HepG2 (cell line): Measurements from ENCODE around the gene PPP4R3A. TPM values are rescaled to one million over a fixed set of nuclear protein-coding genes. Genes with fewer than 3 reads are reported as not detected.

Source experiments
- ARNT ChIP-seq: fragments of 450-650 bp; IDR thresholded peaks from 2 replicates; pipeline ENCODE4 v1.6.1; 2017
- CBX1 ChIP-seq: IDR thresholded peaks from one replicate; pipeline ENCODE4 v1.6.1; 2016; ENCODE audit warnings: antibody characterized with exemption, low read depth
- CENPX ChIP-seq: sonication (generic); formaldehyde crosslinking; IDR thresholded peaks from 2 replicates; pipeline ENCODE4 v1.9.0; 2021; ENCODE audit warnings: mild to moderate bottlenecking, missing genetic modification reagents, moderate library complexity
- DMAP1 ChIP-seq: IDR thresholded peaks from 2 replicates; pipeline ENCODE4 v1.6.1; 2016
- ELF3 ChIP-seq: IDR thresholded peaks from 2 replicates; pipeline ENCODE4 v1.6.1; 2016; ENCODE audit warnings: missing genetic modification reagents, missing compliant biosample characterization
- ETV5 ChIP-seq: IDR thresholded peaks from 2 replicates; pipeline ENCODE4 v1.6.1; 2018; ENCODE audit warnings: missing biosample characterization, missing genetic modification reagents, inconsistent platforms, borderline replicate concordance
- HOXA5 ChIP-seq: sonication (generic); formaldehyde crosslinking; IDR thresholded peaks from 2 replicates; pipeline ENCODE4 v1.4.0; 2020; ENCODE audit warnings: missing genetic modification reagents
- ISX ChIP-seq: sonication (generic); formaldehyde crosslinking; conservative IDR thresholded peaks from 2 replicates; pipeline ENCODE4 v1.5.0; 2020; ENCODE audit warnings: missing genetic modification reagents
- JUN ChIP-seq: sonication (generic); formaldehyde crosslinking; IDR thresholded peaks from 2 replicates; pipeline ENCODE4 v1.4.0; 2020; ENCODE audit warnings: mild to moderate bottlenecking, missing genetic modification reagents
- NFRKB ChIP-seq: fragments of 450-650 bp; IDR thresholded peaks from 2 replicates; pipeline ENCODE4 v1.6.1; 2017
- RAD21 ChIP-seq: fragments of 450-650 bp; formaldehyde crosslinking; IDR thresholded peaks from 2 replicates; pipeline ENCODE4 v1.5.0; 2020; ENCODE audit warnings: mild to moderate bottlenecking
- RCOR2 ChIP-seq: IDR thresholded peaks from 2 replicates; pipeline ENCODE4 v1.6.1; 2016; ENCODE audit warnings: missing biosample characterization, missing genetic modification reagents
- SALL2 ChIP-seq: sonication (generic); formaldehyde crosslinking; IDR thresholded peaks from 2 replicates; pipeline ENCODE4 v1.8.1; 2023; ENCODE audit warnings: mild to moderate bottlenecking, missing genetic modification reagents, inconsistent platforms
- SP5 ChIP-seq: IDR thresholded peaks from 2 replicates; pipeline ENCODE4 v1.6.1; 2016; ENCODE audit warnings: low read depth, borderline replicate concordance
- ZBTB21 ChIP-seq: sonication (generic); formaldehyde crosslinking; IDR thresholded peaks from 2 replicates; pipeline ENCODE4 v1.4.0; 2020; ENCODE audit warnings: missing genetic modification reagents
- ZNF136 ChIP-seq: sonication (generic); formaldehyde crosslinking; IDR thresholded peaks from 2 replicates; pipeline ENCODE4 v1.8.1; 2022; ENCODE audit warnings: low read depth, mild to moderate bottlenecking, moderate library complexity, missing genetic modification reagents
- ZNF343 ChIP-seq: sonication (generic); formaldehyde crosslinking; IDR thresholded peaks from 2 replicates; pipeline ENCODE4 v1.4.0; 2020; ENCODE audit warnings: mild to moderate bottlenecking, missing genetic modification reagents
- ZNF446 ChIP-seq: sonication (generic); formaldehyde crosslinking; IDR thresholded peaks from 2 replicates; pipeline ENCODE4 v1.5.0; 2020; ENCODE audit warnings: mild to moderate bottlenecking, missing genetic modification reagents
- ZNF503 ChIP-seq: sonication (generic); formaldehyde crosslinking; IDR thresholded peaks from 2 replicates; pipeline ENCODE4 v1.4.0; 2020; ENCODE audit warnings: missing genetic modification reagents
- ZNF644 ChIP-seq: IDR thresholded peaks from 2 replicates; pipeline ENCODE4 v1.6.1; 2016; ENCODE audit warnings: low read depth
- ZSCAN29 ChIP-seq: sonication (generic); formaldehyde crosslinking; conservative IDR thresholded peaks from 2 replicates; pipeline ENCODE4 v1.4.0; 2020; ENCODE audit warnings: mild to moderate bottlenecking, missing genetic modification reagents
- polyA plus RNA-seq, 8 experiments: library from polyadenylated mRNA; depleted of rRNA in 3 of 8; stranded (reverse) in 7 of 8; unstranded in 1 of 8; fragments of >200 nt; fragmentation: Illumina TruSeq in 4 of 8; extraction: Trizol in 4 of 8; gene quantifications; 2 replicates each; pipeline versions ENCODE4 v1.2.1 to v1.2.3, GENCODE V29; 2011 to 2016; ENCODE audit warnings: low read depth in 4 of 8, missing spikeins in 1 of 8, mixed read lengths in 1 of 8; ENCODE audit not compliant: insufficient read depth in 1 of 8
- total RNA-seq, 5 experiments: library from RNA; depleted of rRNA; stranded (reverse); fragments of >200 nt; fragmentation: Illumina TruSeq; extraction: Trizol; gene quantifications; 2 replicates each; pipeline ENCODE4 v1.2.3, GENCODE V29; 2016; ENCODE audit warnings: low read depth in 1 of 5
- TF ChIP-seq, protein P1 (sequence below): sonication (generic); formaldehyde crosslinking; IDR thresholded peaks from 2 replicates; pipeline ENCODE4 v1.4.0; 2020; ENCODE audit warnings: mild to moderate bottlenecking, missing genetic modification reagents
- TF ChIP-seq, protein P2 (sequence below): sonication (generic); formaldehyde crosslinking; IDR thresholded peaks from 2 replicates; pipeline ENCODE4 v1.4.0; 2020; ENCODE audit warnings: missing genetic modification reagents, borderline replicate concordance

PPP4R3A gene
- total and polyA plus RNA-seq, 2 of the 13 experiments (the other 11 are each of a cell fraction or from before 2014, with no cell fraction given), result 22.5 to 57.4 TPM

- TF ChIP-seq ZNF343 (CRISPR knock-in tag), result no peak
- no peak; the same call in 1 of the 2 replicates for TF ChIP-seq SP5 (CRISPR knock-in tag)
- TF ChIP-seq CENPX (CRISPR knock-in tag), result no peak
- peak; percentile 8; the same call in 1 of the 2 replicates for TF ChIP-seq RAD21 (CRISPR knock-in tag)
- no peak for TF ChIP-seq NFRKB
- no peak for TF ChIP-seq ZNF446
- TF ChIP-seq HOXA5 (CRISPR knock-in tag), result no peak
- TF ChIP-seq, protein P1, sequence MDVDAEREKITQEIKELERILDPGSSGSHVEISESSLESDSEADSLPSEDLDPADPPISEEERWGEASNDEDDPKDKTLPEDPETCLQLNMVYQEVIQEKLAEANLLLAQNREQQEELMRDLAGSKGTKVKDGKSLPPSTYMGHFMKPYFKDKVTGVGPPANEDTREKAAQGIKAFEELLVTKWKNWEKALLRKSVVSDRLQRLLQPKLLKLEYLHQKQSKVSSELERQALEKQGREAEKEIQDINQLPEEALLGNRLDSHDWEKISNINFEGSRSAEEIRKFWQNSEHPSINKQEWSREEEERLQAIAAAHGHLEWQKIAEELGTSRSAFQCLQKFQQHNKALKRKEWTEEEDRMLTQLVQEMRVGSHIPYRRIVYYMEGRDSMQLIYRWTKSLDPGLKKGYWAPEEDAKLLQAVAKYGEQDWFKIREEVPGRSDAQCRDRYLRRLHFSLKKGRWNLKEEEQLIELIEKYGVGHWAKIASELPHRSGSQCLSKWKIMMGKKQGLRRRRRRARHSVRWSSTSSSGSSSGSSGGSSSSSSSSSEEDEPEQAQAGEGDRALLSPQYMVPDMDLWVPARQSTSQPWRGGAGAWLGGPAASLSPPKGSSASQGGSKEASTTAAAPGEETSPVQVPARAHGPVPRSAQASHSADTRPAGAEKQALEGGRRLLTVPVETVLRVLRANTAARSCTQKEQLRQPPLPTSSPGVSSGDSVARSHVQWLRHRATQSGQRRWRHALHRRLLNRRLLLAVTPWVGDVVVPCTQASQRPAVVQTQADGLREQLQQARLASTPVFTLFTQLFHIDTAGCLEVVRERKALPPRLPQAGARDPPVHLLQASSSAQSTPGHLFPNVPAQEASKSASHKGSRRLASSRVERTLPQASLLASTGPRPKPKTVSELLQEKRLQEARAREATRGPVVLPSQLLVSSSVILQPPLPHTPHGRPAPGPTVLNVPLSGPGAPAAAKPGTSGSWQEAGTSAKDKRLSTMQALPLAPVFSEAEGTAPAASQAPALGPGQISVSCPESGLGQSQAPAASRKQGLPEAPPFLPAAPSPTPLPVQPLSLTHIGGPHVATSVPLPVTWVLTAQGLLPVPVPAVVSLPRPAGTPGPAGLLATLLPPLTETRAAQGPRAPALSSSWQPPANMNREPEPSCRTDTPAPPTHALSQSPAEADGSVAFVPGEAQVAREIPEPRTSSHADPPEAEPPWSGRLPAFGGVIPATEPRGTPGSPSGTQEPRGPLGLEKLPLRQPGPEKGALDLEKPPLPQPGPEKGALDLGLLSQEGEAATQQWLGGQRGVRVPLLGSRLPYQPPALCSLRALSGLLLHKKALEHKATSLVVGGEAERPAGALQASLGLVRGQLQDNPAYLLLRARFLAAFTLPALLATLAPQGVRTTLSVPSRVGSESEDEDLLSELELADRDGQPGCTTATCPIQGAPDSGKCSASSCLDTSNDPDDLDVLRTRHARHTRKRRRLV, result no peak
- 0 out of 2 replicates have a peak, but pooled peaks have one; percentile 6 for TF ChIP-seq ELF3 (CRISPR knock-in tag)
- no peak for TF ChIP-seq ISX (CRISPR knock-in tag)
- TF ChIP-seq ZNF503 (CRISPR knock-in tag), result peak; percentile 29; the same call in 1 of the 2 replicates
- no peak for TF ChIP-seq SALL2 (CRISPR knock-in tag)
- no peak for TF ChIP-seq JUN (CRISPR knock-in tag)
- no peak for TF ChIP-seq ZSCAN29
- TF ChIP-seq ZNF644 (CRISPR knock-in tag), result no peak
- TF ChIP-seq RCOR2, result no peak
- peak; percentile 7; the same call in 1 of the 2 replicates for TF ChIP-seq DMAP1
- no peak for TF ChIP-seq CBX1
- TF ChIP-seq ARNT, result no peak
- TF ChIP-seq ZBTB21 (CRISPR knock-in tag), result no peak
- TF ChIP-seq, protein P2, sequence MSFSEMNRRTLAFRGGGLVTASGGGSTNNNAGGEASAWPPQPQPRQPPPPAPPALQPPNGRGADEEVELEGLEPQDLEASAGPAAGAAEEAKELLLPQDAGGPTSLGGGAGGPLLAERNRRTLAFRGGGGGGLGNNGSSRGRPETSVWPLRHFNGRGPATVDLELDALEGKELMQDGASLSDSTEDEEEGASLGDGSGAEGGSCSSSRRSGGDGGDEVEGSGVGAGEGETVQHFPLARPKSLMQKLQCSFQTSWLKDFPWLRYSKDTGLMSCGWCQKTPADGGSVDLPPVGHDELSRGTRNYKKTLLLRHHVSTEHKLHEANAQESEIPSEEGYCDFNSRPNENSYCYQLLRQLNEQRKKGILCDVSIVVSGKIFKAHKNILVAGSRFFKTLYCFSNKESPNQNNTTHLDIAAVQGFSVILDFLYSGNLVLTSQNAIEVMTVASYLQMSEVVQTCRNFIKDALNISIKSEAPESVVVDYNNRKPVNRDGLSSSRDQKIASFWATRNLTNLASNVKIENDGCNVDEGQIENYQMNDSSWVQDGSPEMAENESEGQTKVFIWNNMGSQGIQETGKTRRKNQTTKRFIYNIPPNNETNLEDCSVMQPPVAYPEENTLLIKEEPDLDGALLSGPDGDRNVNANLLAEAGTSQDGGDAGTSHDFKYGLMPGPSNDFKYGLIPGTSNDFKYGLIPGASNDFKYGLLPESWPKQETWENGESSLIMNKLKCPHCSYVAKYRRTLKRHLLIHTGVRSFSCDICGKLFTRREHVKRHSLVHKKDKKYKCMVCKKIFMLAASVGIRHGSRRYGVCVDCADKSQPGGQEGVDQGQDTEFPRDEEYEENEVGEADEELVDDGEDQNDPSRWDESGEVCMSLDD (CRISPR knock-in tag), result 0 out of 2 replicates have a peak, but pooled peaks have one; percentile 45
- TF ChIP-seq ETV5 (CRISPR knock-in tag), result no peak
- no peak for TF ChIP-seq ZNF136 (CRISPR knock-in tag)
Measured at GRCh38 chr14:91417120-91417982, 92.8 kb downstream of the PPP4R3A start, which contains the start of gene CCDC88C (continued).
